Endothelial cell of umbilical vein (primary cell): ENCODE measurements around the gene ZBTB7A. TPM values are rescaled to one million over a fixed set of nuclear protein-coding genes. Genes with fewer than 3 reads are reported as not detected.

Experiments
- BruUV-seq: library from RNA; stranded (reverse); fragments of 400-500 nt; replicated peaks from 2 replicates; lab custom pipeline; 2021; lab: Mats Ljungman, UMichigan
- CTCF ChIA-PET: fragments of 300-600, 350-600 bp; sonication (Branson Sonifier 250); formaldehyde crosslinking; loops from one replicate; lab custom pipeline; 2021; ENCODE audit warnings: antibody characterized with exemption, inconsistent platforms; lab: Charles Lee
- POLR2A ChIA-PET: fragments of 300-600, 350-600 bp; sonication (Branson Sonifier 250); formaldehyde crosslinking; loops from one replicate; lab custom pipeline; 2021; ENCODE audit warnings: antibody characterized with exemption, inconsistent platforms; lab: Charles Lee
- DNase-seq: peaks from one replicate; pipeline ENCODE4 v3.0.0-alpha.2; 2011; ENCODE audit warnings: low read depth, low spot score
- FAIRE-seq: peaks from 2 replicates; lab custom pipeline; 2011; peaks lifted over from hg19 to GRCh38; lab: Jason Lieb, UNC
- H2AFZ ChIP-seq: 2 replicates; pipeline ENCODE4 v1.6.0; 2012; ENCODE audit warnings: low read depth, low read length, control low read depth, inconsistent platforms
- H3K27ac ChIP-seq: 2 replicates; pipeline ENCODE4 v1.5.1; 2011; ENCODE audit warnings: low read depth, mild to moderate bottlenecking, control low read depth, low read length, moderate library complexity; ENCODE audit not compliant: insufficient read depth
- H3K27me3 ChIP-seq, 2 experiments: 2 replicates each; pipeline versions ENCODE4 v1.6.0 to v1.6.1; 2011; ENCODE audit warnings: low read length in 2 of 2, mixed read lengths in 1 of 2; ENCODE audit not compliant: control insufficient read depth in 2 of 2, insufficient read depth in 2 of 2
- H3K36me3 ChIP-seq, 2 experiments: 2 replicates in 1 of 2; 3 replicates in 1 of 2; pipeline ENCODE4 v1.5.1; 2011; ENCODE audit warnings: low read length in 2 of 2, mild to moderate bottlenecking in 1 of 2, moderate library complexity in 1 of 2; ENCODE audit not compliant: control insufficient read depth in 2 of 2, insufficient read depth in 2 of 2; ENCODE audit errors: extremely low read depth in 1 of 2
- H3K4me1 ChIP-seq: 3 replicates; pipeline ENCODE4 v1.5.1; 2011; ENCODE audit warnings: mild to moderate bottlenecking, low read length; ENCODE audit not compliant: control insufficient read depth, insufficient read depth; ENCODE audit errors: extremely low read depth
- H3K4me2 ChIP-seq: 2 replicates; pipeline ENCODE4 v1.6.1; 2011; ENCODE audit warnings: low read length, control low read depth, mixed read lengths; ENCODE audit not compliant: insufficient read depth
- H3K4me3 ChIP-seq, 3 experiments: fragments of 200-600 bp in 1 of 3; sonication (generic), shearing (Covaris generic) in 1 of 3; replicated peaks in 1 of 3; 2 replicates each; pipeline ENCODE4 v1.5.1; 2011 to 2016; ENCODE audit warnings: control low read depth in 3 of 3, low read length in 3 of 3, mild to moderate bottlenecking in 2 of 3, inconsistent platforms in 1 of 3, low read depth in 1 of 3, moderate library complexity in 1 of 3; ENCODE audit not compliant: insufficient read depth in 1 of 3
- H3K79me2 ChIP-seq: 2 replicates; pipeline ENCODE4 v1.6.0; 2012; ENCODE audit warnings: low read length, inconsistent platforms; ENCODE audit not compliant: control insufficient read depth, insufficient read depth
- H3K9ac ChIP-seq: replicated peaks from 2 replicates; pipeline ENCODE3; 2011; ENCODE audit warnings: low read length, control low read depth; ENCODE audit not compliant: insufficient read depth; ENCODE audit errors: extremely low read depth
- H3K9me1 ChIP-seq: replicated peaks from 3 replicates; pipeline ENCODE4 v1.6.0; 2011; ENCODE audit warnings: mild to moderate bottlenecking, low read length; ENCODE audit not compliant: control insufficient read depth, insufficient read depth; ENCODE audit errors: extremely low read depth
- H3K9me3 ChIP-seq: replicated peaks from 2 replicates; pipeline ENCODE4 v1.5.1; 2012; ENCODE audit warnings: low read length, inconsistent platforms; ENCODE audit not compliant: control insufficient read depth, insufficient read depth
- H4K20me1 ChIP-seq: replicated peaks from 2 replicates; pipeline ENCODE3; 2011; ENCODE audit warnings: mild to moderate bottlenecking, low read length; ENCODE audit not compliant: control insufficient read depth, insufficient read depth; ENCODE audit errors: extremely low read depth
- EZH2 ChIP-seq: IDR thresholded peaks from 2 replicates; pipeline ENCODE4 v1.6.1; 2012; ENCODE audit warnings: borderline replicate concordance, low read depth, mild to moderate bottlenecking, moderate library complexity, low read length, inconsistent platforms; ENCODE audit not compliant: severe bottlenecking
- FOS ChIP-seq: IDR thresholded peaks from 2 replicates; pipeline ENCODE4 v1.6.1; 2011; ENCODE audit warnings: mild to moderate bottlenecking, low read length, moderate library complexity, borderline replicate concordance; ENCODE audit not compliant: insufficient read depth
- GATA2 ChIP-seq: IDR thresholded peaks from 2 replicates; pipeline ENCODE4 v1.7.0; 2011; ENCODE audit warnings: low read depth, mild to moderate bottlenecking, moderate library complexity, mixed read lengths, low read length; ENCODE audit not compliant: insufficient read length, insufficient read depth
- JUN ChIP-seq: IDR thresholded peaks from 2 replicates; pipeline ENCODE4 v1.6.1; 2011; ENCODE audit warnings: borderline replicate concordance, low read depth; ENCODE audit not compliant: insufficient read length, insufficient read depth
- MYC ChIP-seq: IDR thresholded peaks from one replicate; pipeline ENCODE4 v1.6.1; 2011; ENCODE audit warnings: mild to moderate bottlenecking, low read depth, low read length
- POLR2A ChIP-seq: IDR thresholded peaks from 2 replicates; pipeline ENCODE4 v1.6.1; 2012; ENCODE audit warnings: low read depth, mild to moderate bottlenecking, control low read depth, low read length
- POLR2AphosphoS5 ChIP-seq: IDR thresholded peaks from 2 replicates; pipeline ENCODE4 v1.6.1; 2012; ENCODE audit warnings: low read depth, mild to moderate bottlenecking, control low read depth, low read length, moderate library complexity; ENCODE audit not compliant: insufficient read depth
- dilution Hi-C: fragments of 300-500 bp; cut with MboI; formaldehyde crosslinking; loops from one replicate; pipeline ENCODE4 v1.15.0; 2019; ENCODE audit warnings: low sequenced_read_pairs; ENCODE audit not compliant: extremely low pct_ligation_motif_present
- intact Hi-C: fragments of 100-400 bp; cut with micrococcal nuclease; formaldehyde crosslinking; loops from one replicate; pipeline ENCODE4 v1.10.0; 2022
- polyA plus RNA-seq, 4 experiments: library from polyadenylated mRNA; depleted of rRNA in 3 of 4; stranded (reverse) in 3 of 4; unstranded in 1 of 4; fragments of >200 nt; gene quantifications; 2 replicates each; pipeline versions ENCODE4 v1.2.1 to v1.2.3, GENCODE V29; 2011 to 2012; ENCODE audit warnings: missing spikeins in 1 of 4
- total RNA-seq: library from RNA; stranded (reverse); gene quantifications from 2 replicates; pipeline ENCODE4 v1.2.3, GENCODE V29; 2021
- TF ChIP-seq, protein P1 (sequence below), 2 donors: IDR thresholded peaks; 1 replicate in 1 of 2; 2 replicates in 1 of 2; pipeline ENCODE4 v1.5.1; 2011; ENCODE audit warnings: low read length in 2 of 2, mild to moderate bottlenecking in 2 of 2, moderate library complexity in 2 of 2, control low read depth in 1 of 2, inconsistent platforms in 1 of 2, low read depth in 1 of 2; ENCODE audit not compliant: insufficient read depth in 1 of 2; ENCODE audit errors: extremely low read depth in 1 of 2
- TF ChIP-seq, protein P2 (sequence below): IDR thresholded peaks from 2 replicates; pipeline ENCODE4 v1.6.1; 2011; ENCODE audit not compliant: insufficient read depth, insufficient read length

Gene ZBTB7A
- total and polyA plus RNA-seq, 2 donors (not counting 3 experiments of a cell fraction or from before 2014, with no cell fraction given): 8.2 to 29.0 TPM

DNA sequence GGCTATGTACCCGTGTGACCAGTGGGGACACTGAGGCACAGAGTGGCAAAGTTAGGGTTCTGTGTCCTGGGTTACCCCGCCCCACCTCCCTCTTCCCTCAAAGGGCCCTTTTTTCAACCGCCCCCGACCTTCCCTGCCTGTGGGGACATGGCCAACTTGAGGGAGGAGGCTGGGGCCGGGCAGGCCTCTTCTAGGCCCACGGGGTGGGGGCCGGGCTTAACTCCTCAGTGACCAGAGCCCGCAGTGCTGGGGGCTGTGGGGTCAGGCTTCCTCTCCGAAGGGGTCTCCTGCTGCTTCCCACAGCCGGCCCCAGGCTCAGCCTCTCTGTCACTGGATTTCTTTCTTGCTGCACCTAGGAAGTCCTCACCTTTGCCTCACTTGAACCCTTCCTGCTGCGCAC lies 35.3 kb downstream of the ZBTB7A start:
- CTCF ChIA-PET: no interaction called here
- no TSS peak for BruUV-seq
- no peaks in the 10 kb centered on the region for H3K27me3 ChIP-seq
- dilution Hi-C loops: no loop called here
- no peak for FAIRE-seq
- H3K79me2 ChIP-seq: no peaks in the 10 kb centered on the region
- intact Hi-C loops: no loop called here
- no peaks in the 10 kb centered on the region for H3K4me1 ChIP-seq
- H3K27ac ChIP-seq: no peak overlapping the region
- TF ChIP-seq FOS: no peak
- no peak for TF ChIP-seq POLR2A
- TF ChIP-seq GATA2: no peak
- TF ChIP-seq, protein P1, sequence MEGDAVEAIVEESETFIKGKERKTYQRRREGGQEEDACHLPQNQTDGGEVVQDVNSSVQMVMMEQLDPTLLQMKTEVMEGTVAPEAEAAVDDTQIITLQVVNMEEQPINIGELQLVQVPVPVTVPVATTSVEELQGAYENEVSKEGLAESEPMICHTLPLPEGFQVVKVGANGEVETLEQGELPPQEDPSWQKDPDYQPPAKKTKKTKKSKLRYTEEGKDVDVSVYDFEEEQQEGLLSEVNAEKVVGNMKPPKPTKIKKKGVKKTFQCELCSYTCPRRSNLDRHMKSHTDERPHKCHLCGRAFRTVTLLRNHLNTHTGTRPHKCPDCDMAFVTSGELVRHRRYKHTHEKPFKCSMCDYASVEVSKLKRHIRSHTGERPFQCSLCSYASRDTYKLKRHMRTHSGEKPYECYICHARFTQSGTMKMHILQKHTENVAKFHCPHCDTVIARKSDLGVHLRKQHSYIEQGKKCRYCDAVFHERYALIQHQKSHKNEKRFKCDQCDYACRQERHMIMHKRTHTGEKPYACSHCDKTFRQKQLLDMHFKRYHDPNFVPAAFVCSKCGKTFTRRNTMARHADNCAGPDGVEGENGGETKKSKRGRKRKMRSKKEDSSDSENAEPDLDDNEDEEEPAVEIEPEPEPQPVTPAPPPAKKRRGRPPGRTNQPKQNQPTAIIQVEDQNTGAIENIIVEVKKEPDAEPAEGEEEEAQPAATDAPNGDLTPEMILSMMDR (IDR thresholded peaks at IDR 0.05; ENCODE audit: extremely low read depth in 1 of 2, insufficient read depth in 1 of 2, low read depth in 1 of 2, low read length in 2 of 2): no peak
- TF ChIP-seq JUN: no peak
- TF ChIP-seq, protein P2, sequence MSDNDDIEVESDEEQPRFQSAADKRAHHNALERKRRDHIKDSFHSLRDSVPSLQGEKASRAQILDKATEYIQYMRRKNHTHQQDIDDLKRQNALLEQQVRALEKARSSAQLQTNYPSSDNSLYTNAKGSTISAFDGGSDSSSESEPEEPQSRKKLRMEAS: no peak
- no peak for TF ChIP-seq MYC
- no peak for TF ChIP-seq POLR2AphosphoS5
- no peak for TF ChIP-seq EZH2
- no peak for DNase-seq
- no peak overlapping the region for H3K9ac ChIP-seq
- H3K4me2 ChIP-seq: no peak overlapping the region
- H2AFZ ChIP-seq: no peak overlapping the region
- H3K9me1 ChIP-seq: no peaks in the 10 kb centered on the region
- H3K9me3 ChIP-seq: no peaks in the 10 kb centered on the region
- no peaks in the 10 kb centered on the region for H4K20me1 ChIP-seq
- H3K4me3 ChIP-seq: no peak overlapping the region
- peaks cover 0 to 40% of the 10 kb centered on the region in 2 experiments for H3K36me3 ChIP-seq
- POLR2A ChIA-PET: no interaction called here
